ENCODE measurements around the gene SGCE.
A peak's percentile ranks its signal among the peaks of the same experiment; 100 is the strongest.

The SGCE gene

GRCh38 chr7:94657771-94658693 lies 2.1 kb upstream of the SGCE start:
- DNase-seq, result peak; percentile 98

- DNase-seq, result peak; percentile 68
Observed at GRCh38 chr7:94656925-94657731, 1.2 kb upstream of the SGCE start.

GRCh38 chr7:94656658-94656924 lies 658 bp upstream of the SGCE start:
- DNase-seq, result no peak

- DNase-seq, result peak; percentile 68
Observed at GRCh38 chr7:94655126-94655847, 646 bp downstream of the SGCE start.

GRCh38 chr7:94654783-94655125 lies 1.2 kb downstream of the SGCE start:
- no peak for DNase-seq

GRCh38 chr7:94650147-94651051 lies 5.5 kb downstream of the SGCE start:
- DNase-seq, result no peak

- no peak for DNase-seq
Observed at GRCh38 chr7:94649450-94649849, 6.5 kb downstream of the SGCE start.

- no peak for DNase-seq
Observed at GRCh38 chr7:94648731-94649130, 7.2 kb downstream of the SGCE start.

GRCh38 chr7:94647295-94647694 lies 8.6 kb downstream of the SGCE start:
- no peak for DNase-seq

- DNase-seq, result no peak
Observed at GRCh38 chr7:94643771-94644545, 12.0 kb downstream of the SGCE start.

- no peak for DNase-seq
Observed at GRCh38 chr7:94642838-94643653, 12.9 kb downstream of the SGCE start.

- DNase-seq, result no peak
Observed at GRCh38 chr7:94639384-94639783, 16.5 kb downstream of the SGCE start.

- DNase-seq, result no peak
Observed at GRCh38 chr7:94635687-94636086, 20.2 kb downstream of the SGCE start.

GRCh38 chr7:94634502-94634901 lies 21.4 kb downstream of the SGCE start:
- no peak for DNase-seq

GRCh38 chr7:94633687-94634086 lies 22.2 kb downstream of the SGCE start:
- DNase-seq, result no peak

GRCh38 chr7:94633014-94633341 lies 23.0 kb downstream of the SGCE start:
- no peak for DNase-seq

GRCh38 chr7:94632338-94633013 lies 23.5 kb downstream of the SGCE start:
- no peak for DNase-seq

- no peak for DNase-seq
Observed at GRCh38 chr7:94630855-94631254, 25.1 kb downstream of the SGCE start.

- DNase-seq, result no peak
Observed at GRCh38 chr7:94623820-94624219, 32.1 kb downstream of the SGCE start.

GRCh38 chr7:94621120-94621519 lies 34.8 kb downstream of the SGCE start:
- no peak for DNase-seq

Measured in RPMI8226 (cell line).